ENCODE measurements around the gene ZBTB21. TPM values are rescaled to one million over a fixed set of nuclear protein-coding genes. Genes with fewer than 3 reads are reported as not detected.

ZBTB21 gene
- total and polyA plus RNA-seq, 2 experiments from 2014 or later: 10.0 to 11.0 TPM

GRCh38 chr21:41983229-41983628 is 26.9 kb downstream of the ZBTB21 start (continued):
- no peak for TF ChIP-seq ETS1 (IDR thresholded peaks at IDR 0.05)
- no peak for TF ChIP-seq JUNB (IDR thresholded peaks at IDR 0.05; ENCODE audit: unreplicated experiment)

- Mint-ChIP-seq H3K27ac (no peak overlapping the region), H3K4me3 (no peak overlapping the region)
Observed at GRCh38 chr21:41980561-41980960, 29.6 kb downstream of the ZBTB21 start.

More at GRCh38 chr21:41980561-41980960, 29.6 kb downstream of the ZBTB21 start:
- no peaks in the 10 kb centered on the region for H3K4me1 Mint-ChIP-seq
- peaks cover 9% of the 10 kb centered on the region; the same call in 1 of the 3 replicates for H3K36me3 Mint-ChIP-seq (ENCODE audit: low read depth)
- H3K4me3 ChIP-seq: no peak overlapping the region
- TF ChIP-seq ZNF331 (CRISPR knock-in tag; IDR thresholded peaks at IDR 0.05; ENCODE audit: low read depth) (no peak), ZNF114 (CRISPR knock-in tag; IDR thresholded peaks at IDR 0.05) (no peak), POLR2AphosphoS5 (IDR thresholded peaks at IDR 0.05; ENCODE audit: low read depth) (no peak), STAT1 (IDR thresholded peaks at IDR 0.05; ENCODE audit: unreplicated experiment) (no peak), EZH2 (IDR thresholded peaks at IDR 0.05; ENCODE audit: low read depth, unreplicated experiment) (no peak), EZH2phosphoT487 (IDR thresholded peaks at IDR 0.05; ENCODE audit: unreplicated experiment) (no peak), ZNF462 (CRISPR knock-in tag; IDR thresholded peaks at IDR 0.05) (no peak), REST (IDR thresholded peaks at IDR 0.05; ENCODE audit: unreplicated experiment) (no peak)
- peaks cover 11% of the 10 kb centered on the region for H3K9me3 Mint-ChIP-seq
- no peaks in the 10 kb centered on the region for H3K27me3 ChIP-seq (ENCODE audit: insufficient read depth)
- no peaks in the 10 kb centered on the region for H4K20me1 ChIP-seq (replicated peaks; ENCODE audit: insufficient read depth)
- H3K79me2 ChIP-seq (replicated peaks; ENCODE audit: insufficient read depth): no peaks in the 10 kb centered on the region
- no peak overlapping the region for H3K4me2 ChIP-seq
- no peak overlapping the region for H3K27ac ChIP-seq (ENCODE audit: low read depth)
- DNase-seq (ENCODE audit: low spot score): no peak
- H3K4me1 ChIP-seq (ENCODE audit: insufficient read depth): no peaks in the 10 kb centered on the region
- H3K27me3 Mint-ChIP-seq (ENCODE audit: insufficient read depth, low read depth, poor library complexity): no peaks in the 10 kb centered on the region
- no peak overlapping the region for H2AFZ ChIP-seq
- H3K36me3 ChIP-seq (ENCODE audit: insufficient read depth): no peaks in the 10 kb centered on the region; the same call in 1 of the 2 replicates
- H3K9me2 ChIP-seq (ENCODE audit: insufficient read depth): no peaks in the 10 kb centered on the region
- ATAC-seq: no peak
- H3F3A ChIP-seq (replicated peaks; ENCODE audit: low read depth): no peaks in the 10 kb centered on the region
